Karpas-422 (cell line): Measurements from ENCODE around the gene KRT2. TPM values are rescaled to one million over a fixed set of nuclear protein-coding genes. Genes with fewer than 3 reads are reported as not detected.

ENCODE experiments used
- DNase-seq: peaks from one replicate; pipeline ENCODE4 v3.0.0-alpha.2; 2015
- H2AFZ ChIP-seq: fragments of 200-600 bp; sonication (generic); 2 replicates; pipeline ENCODE4 v1.6.1; 2014; ENCODE audit warnings: antibody characterized with exemption, low read length, mixed read lengths
- H3K27ac ChIP-seq: fragments of 200-600 bp; sonication (generic); 2 replicates; pipeline ENCODE4 v1.5.1; 2014; ENCODE audit warnings: mild to moderate bottlenecking, low read length, moderate library complexity
- H3K27me3 ChIP-seq: fragments of 200-600 bp; sonication (generic); 2 replicates; pipeline ENCODE4 v1.6.1; 2014; ENCODE audit warnings: low read length, mixed read lengths
- H3K36me3 ChIP-seq: fragments of 200-600 bp; sonication (generic); 2 replicates; pipeline ENCODE4 v1.6.1; 2014; ENCODE audit warnings: low read length, mixed read lengths; ENCODE audit not compliant: insufficient read depth
- H3K4me1 ChIP-seq: fragments of 200-600 bp; sonication (generic); 2 replicates; pipeline ENCODE4 v1.6.1; 2014; ENCODE audit warnings: mild to moderate bottlenecking, low read length, mixed read lengths
- H3K4me2 ChIP-seq: fragments of 200-600 bp; sonication (generic); 2 replicates; pipeline ENCODE4 v1.6.1; 2014; ENCODE audit warnings: low read length, low read depth, mild to moderate bottlenecking; ENCODE audit not compliant: poor library complexity, severe bottlenecking
- H3K4me3 ChIP-seq: fragments of 200-600 bp; sonication (generic); 2 replicates; pipeline ENCODE4 v1.5.1; 2014; ENCODE audit warnings: mild to moderate bottlenecking, antibody characterized with exemption, low read length, mixed read lengths
- H3K79me2 ChIP-seq: fragments of 200-600 bp; sonication (generic); 2 replicates; pipeline ENCODE4 v1.6.1; 2014; ENCODE audit warnings: mild to moderate bottlenecking, low read length, mixed read lengths
- H3K9ac ChIP-seq: fragments of 200-600 bp; sonication (generic); 2 replicates; pipeline ENCODE4 v1.6.0; 2014; ENCODE audit warnings: low read length
- H3K9me2 ChIP-seq: fragments of 200-600 bp; sonication (generic), shearing (Covaris generic); replicated peaks from 2 replicates; pipeline ENCODE4 v1.6.0; 2014; ENCODE audit warnings: mild to moderate bottlenecking, low read length, moderate library complexity; ENCODE audit not compliant: insufficient read depth
- H3K9me3 ChIP-seq: fragments of 300-700, 200-600 bp; sonication (generic); 2 replicates; pipeline ENCODE4 v1.6.1; 2014; ENCODE audit warnings: low read length, mixed read lengths
- H4K20me1 ChIP-seq: fragments of 200-600 bp; sonication (generic); 2 replicates; pipeline ENCODE4 v1.6.1; 2014; ENCODE audit warnings: mild to moderate bottlenecking, antibody characterized with exemption, low read length, low read depth; ENCODE audit not compliant: insufficient read depth
- total RNA-seq: library from RNA; depleted of rRNA; stranded (reverse); fragments of >200 nt; shearing (Covaris generic); gene quantifications from 2 replicates; pipeline ENCODE4 v1.2.3, GENCODE V29; 2014; ENCODE audit warnings: low replicate concordance

KRT2 gene
- total RNA-seq, 1 experiment from 2014 or later, result not detected

DNA sequence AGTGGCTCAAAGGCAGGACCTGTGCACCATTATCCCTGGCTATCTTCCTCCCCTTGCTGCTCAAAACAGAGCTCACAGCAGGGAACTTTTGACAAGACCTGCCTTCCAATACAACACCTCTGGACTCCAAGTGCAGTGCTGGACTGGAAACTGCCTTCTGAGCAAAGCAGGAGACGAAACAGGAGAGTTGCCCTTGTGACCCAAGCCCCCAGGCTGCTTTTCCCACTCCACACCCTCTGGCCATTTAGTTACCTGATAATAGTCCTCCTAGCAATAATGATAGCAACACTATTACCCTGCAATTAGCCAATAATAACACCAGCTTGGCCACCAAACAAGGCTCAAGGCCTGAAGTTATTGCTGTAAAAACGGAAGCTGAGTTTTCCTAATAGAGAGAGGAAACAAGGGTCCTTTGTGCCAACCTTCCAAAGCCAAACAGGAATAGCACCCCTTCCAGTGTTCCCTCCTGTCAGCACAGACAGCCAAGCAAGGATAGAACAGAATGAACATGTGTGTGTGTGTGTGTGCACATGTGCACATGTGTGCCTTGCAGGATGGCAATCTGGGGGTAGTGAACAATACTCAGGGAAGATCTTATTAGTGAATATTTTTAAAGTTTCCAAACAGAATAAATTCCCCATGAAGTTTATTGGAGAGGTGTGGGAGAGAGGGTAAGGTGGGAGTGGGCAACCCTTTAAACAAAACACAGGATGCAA lies 24.5 kb downstream of the KRT2 start:
- 0 out of 2 replicates have a peak, but pooled peaks cover 4% of the 10 kb centered on the region for H3K27me3 ChIP-seq
- no peaks in the 10 kb centered on the region for H3K4me1 ChIP-seq
- H2AFZ ChIP-seq, result no peak overlapping the region
- H3K9ac ChIP-seq, result no peak overlapping the region
- no peaks in the 10 kb centered on the region for H3K79me2 ChIP-seq
- no peak overlapping the region for H3K27ac ChIP-seq
- H3K4me2 ChIP-seq, result no peak overlapping the region
- no peaks in the 10 kb centered on the region; the same call in 1 of the 2 replicates for H4K20me1 ChIP-seq
- no peaks in the 10 kb centered on the region for H3K36me3 ChIP-seq
- H3K4me3 ChIP-seq, result no peak overlapping the region
- no peaks in the 10 kb centered on the region for H3K9me3 ChIP-seq
- DNase-seq, result no peak
- H3K9me2 ChIP-seq, result no peaks in the 10 kb centered on the region

GRCh38 chr12:52622349-52622748 lies 29.7 kb downstream of the KRT2 start:
- Histone ChIP-seq H4K20me1 (no peaks in the 10 kb centered on the region), H3K79me2 (no peaks in the 10 kb centered on the region), H3K4me3 (no peak overlapping the region), H3K36me3 (no peaks in the 10 kb centered on the region), H2AFZ (no peak overlapping the region), H3K27ac (no peak overlapping the region), H3K9me2 (no peaks in the 10 kb centered on the region), H3K9me3 (no peaks in the 10 kb centered on the region), H3K4me2 (no peak overlapping the region), H3K4me1 (no peaks in the 10 kb centered on the region), H3K9ac (no peak overlapping the region), H3K27me3 (0 out of 2 replicates have a peak, but pooled peaks cover 4% of the 10 kb centered on the region)
- no peak for DNase-seq

- Histone ChIP-seq H3K4me1 (no peaks in the 10 kb centered on the region), H4K20me1 (no peaks in the 10 kb centered on the region), H3K36me3 (no peaks in the 10 kb centered on the region), H3K9ac (no peak overlapping the region), H3K9me2 (no peaks in the 10 kb centered on the region), H3K79me2 (no peaks in the 10 kb centered on the region), H3K9me3 (no peaks in the 10 kb centered on the region), H3K27ac (no peak overlapping the region), H3K4me3 (no peak overlapping the region), H3K4me2 (no peak overlapping the region), H2AFZ (no peak overlapping the region), H3K27me3 (0 out of 2 replicates have a peak, but pooled peaks cover 4% of the 10 kb centered on the region)
- no peak for DNase-seq
Observed at GRCh38 chr12:52618866-52619265, 33.1 kb downstream of the KRT2 start.

GRCh38 chr12:52618216-52618615 lies 33.8 kb downstream of the KRT2 start, which contains the start of gene KRT73:
Gene KRT73, minus strand, starts transcription at chr12:52618559. Its CDS starts 35 bp downstream, at chr12:52618524.
- no peak for DNase-seq
- Histone ChIP-seq H4K20me1 (no peaks in the 10 kb centered on the region), H3K27ac (no peak within 1 kb of the TSS), H3K4me3 (no peak within 1 kb of the TSS), H3K27me3 (0 out of 2 replicates have a peak, but pooled peaks cover 4% of the 10 kb centered on the region), H3K36me3 (no peaks in the 10 kb centered on the region), H3K9me2 (no peaks in the 10 kb centered on the region), H3K9me3 (no peaks in the 10 kb centered on the region), H3K79me2 (no peaks in the 10 kb centered on the region), H3K9ac (no peak within 1 kb of the TSS), H2AFZ (no peak within 1 kb of the TSS), H3K4me1 (no peaks in the 10 kb centered on the region), H3K4me2 (no peak within 1 kb of the TSS)

DNA sequence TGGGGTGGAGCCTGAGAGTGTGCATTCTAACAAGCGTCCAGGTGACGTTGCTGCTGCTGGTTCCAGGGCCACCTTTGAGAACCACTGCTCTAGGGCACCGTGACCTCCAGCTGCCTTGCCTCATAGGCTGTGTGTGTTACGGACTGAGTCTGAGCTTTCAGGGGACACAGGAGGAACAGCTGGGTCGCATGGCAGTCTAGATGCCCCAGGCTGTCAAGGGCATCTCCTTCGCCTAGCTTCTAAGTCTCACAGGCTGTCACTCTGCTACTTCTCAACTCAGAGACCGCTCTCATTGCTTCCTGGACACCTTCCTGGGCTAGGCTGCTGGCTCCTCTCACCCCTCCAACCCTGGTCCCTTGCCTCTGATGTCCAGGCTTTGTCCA lies 34.6 kb downstream of the KRT2 start:
- no peaks in the 10 kb centered on the region for H4K20me1 ChIP-seq
- no peak overlapping the region for H3K9ac ChIP-seq
- DNase-seq, result no peak
- no peaks in the 10 kb centered on the region for H3K4me1 ChIP-seq
- no peak overlapping the region for H3K4me2 ChIP-seq
- H3K79me2 ChIP-seq, result no peaks in the 10 kb centered on the region
- no peaks in the 10 kb centered on the region for H3K36me3 ChIP-seq
- no peak overlapping the region for H2AFZ ChIP-seq
- H3K4me3 ChIP-seq, result no peak overlapping the region
- H3K27me3 ChIP-seq, result no peaks in the 10 kb centered on the region
- H3K9me3 ChIP-seq, result no peaks in the 10 kb centered on the region
- no peaks in the 10 kb centered on the region for H3K9me2 ChIP-seq
- H3K27ac ChIP-seq, result no peak overlapping the region

DNA sequence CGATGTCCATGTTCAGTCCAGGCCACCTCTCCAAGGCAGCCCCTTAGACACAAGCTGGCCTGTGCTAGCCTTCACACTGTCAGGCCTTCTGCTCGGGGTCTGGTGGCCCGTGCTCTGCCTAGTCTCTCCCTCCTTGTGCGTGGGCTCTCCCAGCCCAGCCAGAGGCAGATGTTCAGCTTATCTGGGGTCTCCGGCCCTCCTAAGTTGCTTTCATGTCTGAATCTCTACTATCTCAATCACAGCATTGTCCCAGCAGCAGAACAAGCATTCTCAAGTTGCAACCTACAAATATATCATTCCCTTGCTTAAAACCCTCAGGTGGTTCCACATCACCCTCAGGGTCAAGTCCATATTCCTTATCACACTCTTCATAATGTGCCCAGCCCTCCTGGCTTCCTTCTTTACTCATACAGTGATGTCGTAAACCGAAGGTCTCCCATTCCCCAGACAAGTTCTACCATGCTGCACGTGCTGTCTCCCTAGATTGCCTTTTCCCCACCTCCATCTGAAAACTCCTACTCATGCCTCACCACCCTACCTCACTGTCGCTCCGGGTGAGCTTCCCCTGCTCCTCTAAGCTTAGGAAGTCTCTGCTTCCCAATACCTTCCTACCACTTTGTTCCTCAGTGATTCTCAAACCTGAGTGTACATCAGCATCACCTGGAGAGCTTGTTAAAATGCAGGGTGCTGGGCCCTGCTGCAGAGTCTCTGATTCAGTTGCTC lies 35.2 kb downstream of the KRT2 start:
- Histone ChIP-seq H2AFZ (no peak overlapping the region), H3K9me2 (no peaks in the 10 kb centered on the region), H3K36me3 (no peaks in the 10 kb centered on the region), H3K27ac (no peak overlapping the region), H3K4me3 (no peak overlapping the region), H3K9ac (no peak overlapping the region), H4K20me1 (no peaks in the 10 kb centered on the region), H3K4me2 (no peak overlapping the region), H3K9me3 (no peaks in the 10 kb centered on the region), H3K79me2 (no peaks in the 10 kb centered on the region), H3K27me3 (no peaks in the 10 kb centered on the region), H3K4me1 (no peaks in the 10 kb centered on the region)
- DNase-seq, result no peak

GRCh38 chr12:52615912-52616311 lies 36.1 kb downstream of the KRT2 start:
- Histone ChIP-seq H3K4me2 (no peak overlapping the region), H3K9me2 (no peaks in the 10 kb centered on the region), H3K27me3 (no peaks in the 10 kb centered on the region), H3K9ac (no peak overlapping the region), H3K4me1 (no peaks in the 10 kb centered on the region), H3K9me3 (no peaks in the 10 kb centered on the region), H3K27ac (no peak overlapping the region), H3K79me2 (no peaks in the 10 kb centered on the region), H4K20me1 (no peaks in the 10 kb centered on the region), H3K36me3 (no peaks in the 10 kb centered on the region), H2AFZ (no peak overlapping the region), H3K4me3 (no peak overlapping the region)
- no peak for DNase-seq

- Histone ChIP-seq H3K4me3 (no peak overlapping the region), H2AFZ (no peak overlapping the region), H4K20me1 (no peaks in the 10 kb centered on the region), H3K4me2 (no peak overlapping the region), H3K36me3 (no peaks in the 10 kb centered on the region), H3K79me2 (no peaks in the 10 kb centered on the region), H3K4me1 (no peaks in the 10 kb centered on the region), H3K9me2 (no peaks in the 10 kb centered on the region), H3K27ac (no peak overlapping the region), H3K27me3 (no peaks in the 10 kb centered on the region), H3K9me3 (no peaks in the 10 kb centered on the region), H3K9ac (no peak overlapping the region)
- no peak for DNase-seq
Observed at GRCh38 chr12:52615208-52615868, 36.7 kb downstream of the KRT2 start.
